ENCODE data around the gene BIVM.

BIVM gene

DNA sequence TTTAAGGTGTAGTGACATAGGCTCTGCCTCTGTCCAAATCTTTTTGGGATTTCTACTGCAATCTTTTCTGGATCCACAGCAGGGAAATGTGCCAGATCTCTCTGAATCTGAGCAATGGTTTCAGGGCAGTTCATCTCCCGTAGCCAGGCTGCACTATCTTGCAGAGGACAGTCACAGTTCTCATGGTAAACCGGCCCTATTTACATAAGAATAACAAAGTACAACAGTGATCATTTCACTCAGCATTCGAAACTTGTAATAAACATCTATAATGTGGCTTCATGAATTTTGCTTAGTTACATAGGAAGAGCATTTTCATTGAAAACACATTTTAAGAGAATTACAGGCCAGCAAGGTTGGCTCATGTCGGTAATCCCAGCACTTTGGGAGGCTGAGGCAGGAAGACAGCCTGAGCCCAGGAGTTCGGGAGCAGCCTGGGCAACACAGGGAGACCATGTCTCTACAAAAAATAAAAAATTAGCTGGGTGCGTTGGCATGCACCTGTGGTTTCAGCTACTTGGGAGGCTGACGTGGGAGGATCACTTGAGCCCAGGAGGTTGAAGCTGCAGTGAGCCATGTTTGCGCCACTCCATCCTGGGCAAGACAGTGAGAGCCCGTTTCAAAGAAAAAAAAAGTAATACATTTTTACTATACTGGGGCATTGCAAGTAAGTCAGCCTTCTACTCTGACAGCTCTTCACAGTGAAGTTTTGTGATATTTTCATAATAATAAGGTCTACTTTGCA lies 5.1 kb upstream of the BIVM start:
- no peak for DNase-seq

DNA sequence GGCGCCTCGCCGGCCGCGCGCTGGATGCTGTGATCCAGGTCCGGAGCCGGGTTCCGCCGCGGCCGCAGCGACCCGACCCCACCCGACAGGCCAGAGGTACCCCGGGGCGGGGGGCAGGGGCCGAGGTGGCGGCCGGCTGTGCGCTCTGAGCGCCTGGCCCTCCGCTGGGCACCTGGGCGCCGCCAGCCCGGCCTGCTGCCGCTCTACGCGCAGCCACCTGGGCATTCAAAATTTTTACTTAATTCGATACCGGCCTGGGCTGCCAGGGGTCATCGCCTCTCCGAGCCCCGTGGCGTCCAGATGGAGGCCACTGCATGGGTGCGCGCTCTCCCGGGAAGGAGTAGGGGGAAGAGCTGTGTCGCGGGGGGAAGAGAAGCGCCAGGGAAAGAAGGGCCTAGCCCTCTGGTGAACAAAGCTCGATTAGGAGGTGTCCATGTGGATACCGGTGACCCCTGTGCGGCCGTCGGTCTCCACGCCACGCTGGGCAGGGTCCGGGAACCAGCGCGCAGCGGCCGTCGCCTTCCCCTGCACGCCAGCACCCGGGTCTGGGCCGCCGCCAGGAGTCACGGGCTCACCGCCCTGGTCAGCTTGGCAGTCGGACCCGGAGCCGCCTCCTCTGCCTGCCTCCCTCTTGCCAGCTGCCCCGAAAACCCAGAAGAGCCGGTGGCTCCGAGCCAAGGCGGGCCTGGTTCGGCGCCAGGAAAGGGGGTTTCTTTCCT lies 666 bp downstream of the BIVM start:
- DNase-seq, result no peak

DNA sequence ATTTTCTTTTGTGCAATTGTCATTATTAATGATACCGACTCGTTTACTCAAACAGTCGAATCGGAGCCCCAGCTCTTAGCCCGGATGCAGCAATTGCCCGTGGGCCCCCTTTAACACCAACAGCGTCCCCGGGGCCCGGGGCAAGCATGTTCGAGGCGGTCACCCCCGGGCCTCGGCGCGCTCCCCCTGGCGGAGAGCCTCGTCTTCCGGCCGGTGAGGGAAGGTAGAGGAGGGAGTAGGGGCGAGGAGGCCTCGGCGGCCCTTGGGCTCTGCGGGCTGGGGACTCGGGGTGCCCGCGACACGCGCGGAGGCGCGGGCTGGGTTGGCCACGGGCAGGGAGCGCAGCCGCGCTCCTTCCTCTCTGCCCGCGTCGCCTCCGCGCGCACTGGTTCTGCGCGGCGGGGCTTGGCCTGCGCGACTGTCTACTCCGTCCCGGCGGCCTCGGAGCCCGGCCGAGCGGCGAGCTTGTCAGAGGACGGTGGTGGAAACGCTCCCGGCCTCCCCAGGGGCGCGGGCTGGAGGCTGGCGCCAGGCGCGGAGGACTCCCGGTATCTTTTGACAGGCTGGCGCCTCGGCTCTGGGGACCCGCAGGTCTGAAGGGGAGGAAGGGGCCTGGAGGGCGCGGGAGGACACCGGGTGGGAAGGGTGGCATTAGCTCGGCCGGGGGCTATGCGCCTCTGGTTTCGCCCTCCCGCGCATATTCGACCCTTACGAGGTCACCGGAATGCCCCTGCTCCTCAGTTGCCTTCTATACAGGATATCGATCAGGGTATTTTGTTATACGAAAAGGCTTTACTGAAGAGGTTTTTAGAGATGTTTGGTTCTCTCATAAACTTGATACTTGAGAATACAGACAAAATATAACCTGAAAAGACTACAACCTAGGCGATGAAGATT lies 1.5 kb downstream of the BIVM start:
- peak; percentile 73 for DNase-seq

DNA sequence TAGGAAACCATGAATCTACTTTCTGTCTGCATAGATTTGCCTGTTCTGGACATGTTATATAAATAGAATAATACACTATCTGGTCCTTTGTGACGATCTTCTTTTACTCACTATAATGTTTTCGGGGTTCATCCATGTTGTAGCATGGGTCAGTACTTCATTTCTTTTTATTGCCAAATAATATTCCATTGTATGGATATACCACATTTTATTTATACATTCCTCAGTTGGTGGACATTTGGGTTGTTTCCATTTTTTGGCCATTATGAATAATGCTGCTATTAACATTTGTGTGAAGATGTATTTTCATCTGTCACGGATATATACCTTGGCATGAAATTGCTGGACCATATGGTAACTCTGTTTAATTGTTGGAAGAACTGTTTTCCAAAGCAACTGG lies 6.8 kb downstream of the BIVM start:
- no peak for DNase-seq

DNA sequence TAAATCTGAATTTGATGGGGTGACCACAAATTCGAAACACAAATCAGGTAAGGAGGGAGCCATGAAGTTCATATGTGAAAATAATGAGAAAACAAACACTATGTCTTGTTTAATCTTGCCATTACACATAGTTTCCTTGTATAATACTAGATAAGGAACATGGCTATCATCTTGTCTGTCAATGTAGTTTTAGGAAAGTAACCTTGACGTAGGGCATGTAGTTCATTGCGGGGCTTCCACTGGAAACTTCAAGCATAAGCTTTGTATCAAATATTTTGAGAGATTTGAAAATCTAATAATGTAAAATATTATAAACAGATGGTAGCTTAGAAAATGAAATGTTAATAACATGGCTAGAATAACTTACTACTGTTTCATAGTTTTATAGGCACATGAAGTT lies 8.8 kb downstream of the BIVM start:
- DNase-seq, result no peak

DNA sequence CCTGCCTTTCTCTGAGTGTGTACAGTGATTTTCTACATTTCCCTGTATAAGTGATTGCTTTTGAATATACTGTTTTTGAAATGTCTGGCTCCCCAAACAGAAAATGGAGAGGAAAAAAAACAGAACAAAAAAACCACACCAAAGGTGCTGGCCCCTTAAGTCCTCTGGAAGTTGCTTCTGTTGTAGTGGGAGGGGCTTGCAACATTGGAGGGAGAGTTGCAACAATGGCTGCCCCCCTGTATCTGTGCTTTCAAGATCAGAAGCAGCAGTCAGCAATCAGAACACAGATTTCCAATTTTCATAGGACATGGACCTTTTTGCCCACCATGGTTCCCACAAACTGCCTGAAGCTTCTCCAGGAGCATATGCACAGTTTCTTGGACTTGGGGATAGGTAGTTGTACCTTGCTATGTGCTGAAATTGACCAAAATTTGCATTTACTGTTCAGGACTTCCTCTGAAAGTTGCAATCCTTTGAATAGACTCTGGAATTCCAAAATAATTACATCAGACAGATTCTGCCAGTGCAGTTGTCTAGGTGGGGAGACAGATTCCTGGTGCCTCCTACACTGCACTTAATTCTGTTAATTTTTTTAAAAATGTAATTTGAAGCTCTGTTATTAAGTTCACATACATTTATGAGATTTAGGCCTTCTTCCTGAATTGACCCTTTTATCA lies 13.8 kb downstream of the BIVM start:
- no peak for DNase-seq

DNA sequence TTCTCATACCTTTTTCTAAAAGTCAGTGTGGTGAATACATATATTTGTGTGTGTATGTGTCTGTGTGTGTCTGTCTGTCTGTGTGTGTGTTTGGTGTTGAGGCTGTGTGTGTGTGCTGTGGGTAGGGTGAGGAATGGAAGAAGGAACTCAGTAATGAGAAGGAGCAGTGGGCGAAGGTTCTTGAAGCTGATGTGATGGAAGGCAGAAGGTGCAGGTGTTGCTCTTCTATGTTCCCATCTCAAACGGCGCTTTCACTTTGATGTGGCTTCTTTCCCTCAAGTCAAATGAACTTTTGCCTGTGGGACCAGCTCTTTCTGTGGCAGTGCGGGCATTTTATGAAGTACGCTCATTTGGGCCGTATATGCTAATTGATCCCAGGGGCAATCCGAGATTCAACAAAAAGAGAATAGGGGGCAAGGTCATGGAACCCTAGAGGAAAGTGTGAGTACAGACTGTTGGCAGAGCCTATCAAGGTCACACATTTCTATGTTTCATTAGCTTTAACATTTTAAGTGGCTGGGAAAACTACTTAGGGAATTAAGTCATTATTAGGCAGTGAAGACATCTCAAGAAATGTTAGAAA lies 15.2 kb downstream of the BIVM start:
- DNase-seq, result no peak

DNA sequence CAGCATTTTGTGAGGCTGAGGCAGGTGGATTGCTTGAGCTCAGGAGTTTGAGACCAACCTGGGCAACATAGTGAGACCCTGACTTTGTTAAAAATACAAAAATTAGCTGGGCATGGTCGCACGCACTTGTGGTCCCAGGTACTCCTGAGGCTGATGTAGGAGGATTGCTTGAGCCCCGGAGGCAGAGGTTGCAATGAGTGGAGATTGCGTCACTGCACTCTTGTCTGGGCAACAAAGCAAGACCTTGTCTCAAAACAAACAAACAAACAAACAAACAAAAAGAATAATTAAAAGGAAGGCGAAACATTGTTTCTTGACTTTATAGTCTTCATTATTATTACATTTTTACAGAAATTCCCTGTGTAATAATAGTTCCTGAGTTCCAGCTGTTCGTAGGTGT lies 15.9 kb downstream of the BIVM start:
- no peak for DNase-seq

DNA sequence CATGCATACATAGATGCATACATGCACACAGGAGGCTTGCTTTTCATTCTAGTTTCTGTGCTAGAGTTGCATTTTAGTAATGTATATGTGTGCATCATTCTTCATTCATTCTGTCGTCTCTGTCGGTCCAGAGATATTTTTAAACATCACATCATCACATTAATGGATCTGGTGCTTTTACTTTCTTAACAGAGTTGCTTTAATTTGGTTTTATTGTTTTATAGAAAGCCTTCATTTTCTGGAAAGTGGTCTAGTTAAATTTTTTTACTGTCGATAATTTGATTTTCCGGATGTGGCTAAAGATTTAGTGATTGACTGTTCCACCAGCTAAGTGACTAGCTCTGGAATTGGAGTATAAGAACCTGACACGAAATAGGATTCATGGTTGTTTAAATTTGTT lies 16.9 kb downstream of the BIVM start:
- no peak for DNase-seq

DNA sequence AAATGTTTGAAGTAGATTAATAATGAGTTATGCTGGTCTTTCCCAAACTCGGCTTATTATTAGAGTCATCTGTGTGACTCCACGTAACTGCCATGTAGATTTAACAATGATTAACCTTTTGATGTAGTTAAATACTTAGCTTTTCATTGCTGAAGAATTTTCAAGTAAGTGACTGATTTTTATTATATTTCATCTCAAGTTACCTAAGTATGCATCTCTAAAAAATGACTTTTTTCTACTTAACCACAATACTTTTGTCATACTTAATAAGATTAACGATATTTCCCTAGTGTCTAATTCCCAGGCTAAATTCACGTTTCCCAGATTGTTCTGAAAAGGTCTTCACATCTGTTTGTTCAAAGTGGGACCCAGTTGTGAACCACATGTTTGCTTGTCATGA lies 17.8 kb downstream of the BIVM start:
- no peak for DNase-seq

DNA sequence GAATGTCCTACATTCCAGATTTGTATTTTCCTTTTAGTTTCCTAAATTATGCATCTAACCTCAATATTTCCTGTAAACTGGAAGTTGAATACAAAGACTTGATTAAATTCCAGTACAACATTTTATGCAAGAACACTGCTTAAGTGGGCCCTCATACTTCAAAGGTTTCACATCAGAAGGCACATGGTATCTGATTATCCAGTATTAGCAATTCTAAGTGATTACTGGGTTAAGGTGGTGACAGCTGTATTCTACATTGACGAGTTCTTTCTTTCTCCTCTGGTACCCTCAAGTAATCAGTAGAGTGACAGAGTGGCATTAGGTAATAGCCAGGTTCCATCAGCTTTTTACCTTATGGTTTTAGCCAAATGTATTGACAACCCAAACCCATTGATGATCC lies 18.3 kb downstream of the BIVM start:
- no peak for DNase-seq

DNA sequence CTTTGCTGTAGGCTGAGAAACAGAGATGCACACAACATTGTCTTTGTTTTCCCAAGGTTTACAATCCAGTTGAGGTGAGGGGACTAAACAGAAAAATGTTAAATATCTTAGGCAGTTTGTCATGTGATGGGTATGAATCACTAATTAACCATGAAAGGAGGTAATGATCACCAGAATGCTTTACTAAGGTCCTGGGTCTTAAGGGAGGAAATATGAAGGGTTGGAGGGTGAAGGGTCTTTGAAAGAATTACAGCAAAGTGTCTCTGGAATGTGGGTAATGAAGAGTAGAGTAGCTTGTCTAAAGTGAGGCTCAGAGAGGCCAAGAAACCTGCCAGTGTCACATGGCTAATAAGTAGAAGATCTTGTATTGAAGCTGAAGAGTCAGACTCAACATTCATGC lies 19.0 kb downstream of the BIVM start:
- DNase-seq, result no peak

DNA sequence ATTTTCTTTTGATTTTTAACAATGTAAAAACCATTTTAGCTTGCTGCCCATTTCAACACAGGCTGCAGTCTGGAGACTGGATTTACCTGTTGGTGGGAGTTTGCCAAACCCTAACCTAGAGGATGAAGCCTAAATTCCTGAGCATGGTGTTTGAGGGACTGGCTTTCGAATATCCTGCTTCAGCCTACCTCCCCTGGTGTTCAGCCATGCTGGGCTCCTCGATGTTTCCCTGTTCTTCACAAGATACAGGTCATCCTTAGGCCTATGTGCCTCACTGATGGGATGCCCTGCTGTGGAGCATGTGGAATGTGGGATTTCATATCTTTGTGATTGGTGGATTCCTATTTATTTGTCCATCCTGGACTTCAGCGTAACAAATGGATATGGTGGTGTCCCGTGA lies 26.5 kb downstream of the BIVM start:
- no peak for DNase-seq

DNA sequence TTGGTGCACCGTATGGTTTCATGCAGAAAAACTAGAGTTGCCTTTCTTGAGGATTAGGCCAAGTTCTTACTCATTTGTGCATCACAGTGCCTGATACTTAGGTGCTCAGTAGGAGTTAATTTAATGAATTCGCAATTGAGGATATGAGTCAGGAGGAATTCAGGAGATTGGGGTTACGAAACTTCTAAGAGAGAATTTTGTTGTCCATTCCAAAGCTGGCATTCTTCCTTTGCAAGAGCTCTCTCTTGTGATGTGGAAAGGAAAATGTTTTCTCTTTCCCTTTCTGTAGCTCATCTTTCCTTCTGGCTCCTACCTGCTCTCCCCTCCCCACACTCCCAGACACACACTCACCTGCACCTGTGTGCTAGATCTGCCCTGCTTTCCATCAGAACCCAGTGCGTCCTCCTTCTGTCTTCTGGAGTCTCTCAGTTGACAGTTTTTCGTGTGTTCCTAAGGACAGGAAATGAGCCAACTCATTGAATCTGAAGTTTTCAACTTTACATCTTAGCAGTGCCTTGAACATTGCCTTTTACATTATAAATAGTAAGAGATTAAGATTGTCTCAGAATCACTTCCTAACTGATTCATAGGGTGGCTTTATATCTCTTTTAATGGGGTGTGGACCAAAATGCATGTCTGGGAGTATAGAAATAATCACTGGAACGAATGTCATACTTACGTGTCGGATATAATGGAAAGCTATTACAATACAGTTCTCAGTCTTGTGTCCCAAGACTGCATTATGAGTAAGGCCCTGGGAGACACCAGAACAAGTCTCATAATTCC lies 27.2 kb downstream of the BIVM start:
- DNase-seq, result no peak

DNA sequence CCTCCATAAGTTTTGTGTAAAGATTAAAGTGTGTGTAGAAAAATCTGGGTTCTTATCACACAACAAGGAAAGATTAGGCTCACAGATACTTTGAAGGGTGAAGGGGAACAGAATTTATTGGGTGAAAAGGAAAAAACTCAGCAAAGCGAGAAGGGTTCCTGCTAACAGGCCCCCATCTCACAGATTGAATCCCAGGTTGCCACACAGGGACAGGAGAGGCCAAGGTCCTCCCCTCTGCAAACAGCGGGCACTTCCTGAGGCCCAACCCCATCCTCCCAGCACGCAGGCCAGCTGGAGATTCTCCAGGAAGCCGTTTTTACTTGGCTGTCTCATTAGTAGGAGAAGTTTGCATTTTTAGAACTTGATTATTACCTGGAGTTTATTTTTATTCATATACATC lies 31.7 kb downstream of the BIVM start:
- no peak for DNase-seq

DNA sequence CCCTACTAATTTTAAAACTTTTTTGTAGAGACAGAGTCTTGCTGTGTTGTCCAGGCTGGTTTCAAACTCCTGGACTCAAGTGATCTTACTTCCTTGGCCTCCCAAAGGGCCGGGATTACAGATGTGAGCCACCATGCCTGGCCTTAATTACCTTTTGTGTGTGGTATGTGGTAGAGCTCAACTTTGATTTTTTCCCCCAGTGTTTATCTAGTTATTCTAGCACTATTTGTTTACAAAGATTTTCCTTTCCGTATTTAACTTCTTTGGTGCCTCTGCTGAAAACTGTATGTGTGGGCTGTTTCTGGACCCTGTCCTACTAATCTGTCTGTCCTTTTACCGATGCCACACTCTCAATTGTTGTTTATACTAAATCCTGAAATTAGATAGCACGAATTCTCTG lies 37.6 kb downstream of the BIVM start:
- no peak for DNase-seq

DNA sequence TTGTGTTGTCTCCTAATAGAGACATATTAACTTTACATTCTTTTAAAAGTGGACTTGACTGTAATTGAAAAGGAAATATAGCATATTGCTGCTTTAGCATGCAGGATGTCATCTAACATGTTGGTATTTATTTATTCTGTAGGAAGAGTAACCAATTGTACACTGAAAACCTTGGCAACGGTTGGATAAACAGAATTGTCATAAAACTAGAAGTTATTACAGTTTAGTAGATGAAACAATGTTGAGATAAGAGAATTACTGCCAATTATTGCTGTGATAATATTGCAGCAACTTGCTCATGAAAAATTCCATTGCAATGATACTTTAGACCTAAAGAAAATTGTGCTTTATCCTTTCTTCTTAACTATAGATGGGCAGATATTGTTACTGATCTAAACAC lies 39.4 kb downstream of the BIVM start:
- no peak for DNase-seq

DNA sequence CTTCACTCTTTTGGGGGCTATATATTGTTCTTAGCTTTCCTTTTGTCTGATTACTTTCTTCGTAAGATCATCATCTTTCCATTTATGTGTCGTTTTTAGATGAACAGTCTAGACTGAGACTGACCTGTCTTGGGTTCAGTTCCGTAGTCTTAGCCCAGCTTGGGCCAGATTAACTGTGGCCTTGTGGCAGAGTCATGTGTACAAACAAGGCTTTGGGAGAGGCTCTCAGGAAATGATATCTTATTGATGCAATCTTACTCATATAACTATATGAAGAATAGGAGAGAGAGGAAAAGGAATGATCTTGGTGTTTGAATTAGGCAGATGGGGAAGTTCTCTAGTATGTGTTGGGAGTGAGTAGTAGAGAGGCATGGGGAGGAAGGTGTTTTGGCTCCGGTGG lies 40.1 kb downstream of the BIVM start:
- DNase-seq, result no peak

DNA sequence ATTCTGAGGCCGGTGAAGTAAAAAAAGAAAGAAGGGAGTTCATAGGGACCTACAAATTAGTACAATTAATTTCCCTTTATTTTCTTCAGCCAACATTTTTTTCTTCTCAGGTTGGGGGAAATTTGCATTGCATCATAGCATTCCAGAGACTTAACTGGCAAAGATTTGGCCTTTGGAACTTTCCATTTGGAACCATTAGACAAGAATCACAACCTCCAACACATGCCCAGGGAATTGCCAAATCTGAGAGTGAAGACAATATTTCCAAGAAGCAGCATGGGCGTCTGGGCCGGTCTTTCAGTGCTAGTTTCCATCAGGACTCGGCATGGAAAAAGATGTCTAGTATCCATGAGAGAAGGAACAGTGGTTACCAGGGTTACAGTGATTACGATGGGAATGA lies 40.5 kb downstream of the BIVM start:
- DNase-seq, result no peak

DNA sequence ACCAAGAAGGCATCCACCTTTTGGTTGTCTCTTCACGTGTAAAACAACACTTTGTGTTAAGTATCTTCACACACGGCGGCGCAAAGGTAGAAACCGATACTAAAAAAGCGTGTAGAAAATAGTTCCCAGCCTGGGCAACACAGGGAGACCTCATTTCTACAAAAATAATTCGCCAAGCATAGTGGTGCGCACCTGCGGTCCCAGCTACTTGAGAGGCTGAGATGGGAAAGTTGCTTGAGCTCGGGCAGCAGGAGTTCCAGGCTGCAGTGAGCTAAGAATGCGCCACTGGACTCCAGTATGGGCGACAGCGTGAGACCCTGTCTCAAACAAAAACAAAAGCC lies 46.3 kb downstream of the BIVM start:
- DNase-seq, result no peak

DNA sequence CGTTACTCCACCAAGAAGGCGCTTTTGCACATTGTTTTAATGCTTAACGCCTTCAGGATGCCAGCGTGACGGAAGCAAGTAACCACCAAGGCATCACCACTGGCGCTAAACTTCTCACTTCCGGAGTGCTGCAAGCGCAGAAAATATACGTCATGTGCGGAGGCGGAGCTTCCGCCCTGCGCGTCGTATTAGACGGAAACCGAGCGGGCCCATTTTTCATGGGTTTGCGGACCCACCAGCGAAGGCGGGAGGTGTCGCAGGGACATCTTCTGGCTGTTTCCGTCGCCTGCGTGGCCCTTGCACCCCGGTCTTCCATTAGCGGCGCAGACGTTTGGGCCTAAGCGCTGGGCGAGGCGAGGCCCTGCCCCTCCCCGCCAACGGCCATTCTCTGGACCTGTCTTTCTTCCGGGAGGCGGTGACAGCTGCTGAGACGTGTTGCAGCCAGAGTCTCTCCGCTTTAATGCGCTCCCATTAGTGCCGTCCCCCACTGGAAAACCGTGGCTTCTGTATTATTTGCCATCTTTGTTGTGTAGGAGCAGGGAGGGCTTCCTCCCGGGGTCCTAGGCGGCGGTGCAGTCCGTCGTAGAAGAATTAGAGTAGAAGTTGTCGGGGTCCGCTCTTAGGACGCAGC lies 46.8 kb downstream of the BIVM start, which contains the start of gene ERCC5:
Gene ERCC5, plus strand, starts transcription at position 403 of the 631 bp plus-strand sequence. CDS start 235 bp downstream, outside the sequence.
- peak; percentile 97 for DNase-seq
